Measurements from ENCODE around the gene BMERB1. TPM values are rescaled to one million over a fixed set of nuclear protein-coding genes. Genes with fewer than 3 reads are reported as not detected.

Gene BMERB1
- total and polyA plus RNA-seq, 7 experiments from 2014 or later, result 0.51 to 8.2 (median 2.3) TPM

Other genes starting within 250 kb of the BMERB1 start
- gene NPIPA5, start 56.3 kb upstream of the BMERB1 start, total RNA-seq, result 10 to 100 TPM; 11.6 to 44.8 (median 21.3) TPM
- gene NPIPA5, start 56.3 kb upstream of the BMERB1 start, polyA plus RNA-seq, result 1 to 10 TPM in 1 of 2 donors, under 1 TPM in 1; 0.54 to 2.9 TPM
- under 1 TPM in 3 of 5 experiments, not detected in 2; 0.05 to 0.31 (median 0.12) TPM for gene MPV17L, start 38.8 kb upstream of the BMERB1 start, total RNA-seq
- not detected for gene MPV17L, start 38.8 kb upstream of the BMERB1 start, polyA plus RNA-seq
- 100 to 1,000 TPM in 4 of 5 experiments, 10 to 100 TPM in 1; 93.0 to 259 (median 185) TPM for gene MARF1, start 208.6 kb downstream of the BMERB1 start, total RNA-seq
- gene MARF1, start 208.6 kb downstream of the BMERB1 start, polyA plus RNA-seq, result 10 to 100 TPM; 12.5 to 17.3 TPM
- 100 to 1,000 TPM in 4 of 5 experiments, 10 to 100 TPM in 1; 100.0 to 128 (median 114) TPM for gene NDE1, start 215.7 kb downstream of the BMERB1 start, total RNA-seq
- 10 to 100 TPM; 34.9 to 68.2 TPM for gene NDE1, start 215.7 kb downstream of the BMERB1 start, polyA plus RNA-seq

Data from naive thymus-derived CD4-positive, alpha-beta T cell (primary cell).